ENCODE data around the gene DCLK1. TPM values are rescaled to one million over a fixed set of nuclear protein-coding genes. Genes with fewer than 3 reads are reported as not detected.

The DCLK1 gene
- total and polyA plus RNA-seq, 10 of the 15 experiments (the other 5 are each of a cell fraction or from before 2014, with no cell fraction given): not detected

DNA sequence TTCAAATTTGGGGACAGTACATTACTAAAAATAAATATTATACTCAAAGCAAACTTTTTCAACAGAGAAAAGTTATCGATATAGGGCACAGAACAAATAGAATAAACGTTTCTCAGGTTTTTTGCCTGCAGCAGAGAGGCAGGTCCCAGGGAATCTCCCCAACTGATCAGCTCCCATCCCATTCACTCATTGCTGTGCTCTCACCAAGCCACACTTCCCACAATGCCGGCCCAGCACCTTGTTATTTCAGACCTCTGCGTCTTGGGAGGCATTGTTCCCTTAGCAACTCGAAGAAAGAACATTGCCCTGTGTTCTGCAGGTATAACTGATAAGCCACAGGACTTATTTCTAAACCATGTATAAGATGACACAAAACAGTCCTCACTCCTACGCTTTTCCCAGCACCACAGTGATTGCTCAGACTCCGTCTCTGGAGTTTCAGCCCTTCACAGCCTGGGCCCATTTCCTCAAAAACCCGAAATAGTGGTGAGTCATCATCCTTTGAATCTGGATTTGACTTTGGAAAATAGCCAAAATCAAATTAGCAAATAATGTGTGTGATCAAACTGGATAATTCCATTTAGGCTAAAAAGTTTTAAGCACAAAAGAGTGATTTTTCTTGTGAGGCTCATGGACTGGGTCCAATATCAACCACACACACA lies 100.4 kb downstream of the DCLK1 start (continued):
- no peak for TF ChIP-seq CBFB (IDR thresholded peaks at IDR 0.05; ENCODE audit: low read depth)
- no peak for TF ChIP-seq MEF2A (IDR thresholded peaks at IDR 0.05; ENCODE audit: insufficient read depth, low read depth, low read length)
- TF ChIP-seq MEF2B (IDR thresholded peaks at IDR 0.05; ENCODE audit: partially characterized antibody, poor library complexity, severe bottlenecking): peak; percentile 35

DNA sequence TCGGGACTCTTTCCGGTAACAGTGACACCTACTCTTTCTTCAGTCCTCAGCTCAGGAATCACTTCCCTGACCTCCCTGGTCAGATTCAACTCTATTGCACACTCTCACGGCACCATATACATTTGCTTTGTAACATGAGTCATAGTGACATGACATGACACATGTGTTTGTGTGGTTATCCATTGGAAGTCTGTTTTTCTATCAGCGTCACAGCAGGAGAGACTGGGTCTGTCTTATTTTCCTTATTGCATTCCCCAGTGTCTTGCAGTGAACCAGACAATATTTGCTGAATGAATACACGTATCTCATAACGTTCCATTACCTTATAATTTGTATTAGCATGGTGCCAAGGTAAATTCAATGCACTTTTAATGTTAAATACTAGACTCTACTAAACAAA lies 102.0 kb downstream of the DCLK1 start:
- no peak for FAIRE-seq
- Histone ChIP-seq H3K36me3 (ENCODE audit: control insufficient read depth in 2 of 2, insufficient read depth in 2 of 2, low read length in 1 of 2) (no peaks in the 10 kb centered on the region), H3K79me2 (ENCODE audit: control insufficient read depth, insufficient read depth, low read length) (no peaks in the 10 kb centered on the region), H3K4me3 (no peak overlapping the region), H3K9ac (ENCODE audit: control insufficient read depth, insufficient read depth, low read length) (no peak overlapping the region), H3K27ac (ENCODE audit: control insufficient read depth, insufficient read depth) (no peak overlapping the region), H2AFZ (ENCODE audit: control insufficient read depth, low read depth, low read length) (no peak overlapping the region), H3K4me2 (ENCODE audit: control insufficient read depth, insufficient read depth) (no peak overlapping the region), H4K20me1 (ENCODE audit: control insufficient read depth, insufficient read depth) (no peaks in the 10 kb centered on the region), H3K27me3 (replicated peaks in 1 of 2; ENCODE audit: control insufficient read depth in 2 of 2, insufficient read depth in 2 of 2, low read length in 1 of 2) (no peaks in the 10 kb centered on the region), H3K9me3 (replicated peaks; ENCODE audit: control insufficient read depth, insufficient read depth, low read length) (no peaks in the 10 kb centered on the region), H3K4me1 (ENCODE audit: control insufficient read depth, insufficient read depth, low read length) (no peaks in the 10 kb centered on the region)
- BruUV-seq (replicated peaks): no TSS peak
- 38% methylated on average over 6 of the region's 6 CpGs for WGBS (ENCODE audit: insufficient coverage, insufficient replicate concordance, low lambda C conversion rate, missing lambda C conversion rate)
- ChIA-PET POLR2A (no interaction called here), CTCF (no interaction called here), RAD21 (ENCODE audit: unreplicated experiment) (no interaction called here), SMC1A (ENCODE audit: uncharacterized antibody, unreplicated experiment) (no interaction called here)
- ATAC-seq: no peak
- DNase-seq (ENCODE audit: low read depth, low spot score): no peak
- intact Hi-C loops (cut with micrococcal nuclease; ENCODE audit: unreplicated experiment) (no loop called here), in situ Hi-C loops (cut with MboI) (no loop called here)
- TF ChIP-seq SIN3A (IDR thresholded peaks at IDR 0.05; ENCODE audit: low read depth, low read length) (no peak), CHD1 (IDR thresholded peaks at IDR 0.05; ENCODE audit: low read depth, low read length) (no peak)

GRCh38 chr13:36028359-36029025 lies 102.7 kb downstream of the DCLK1 start:
- Histone ChIP-seq H3K9ac (ENCODE audit: control insufficient read depth, insufficient read depth, low read length) (no peak overlapping the region), H3K27ac (ENCODE audit: control insufficient read depth, insufficient read depth) (no peak overlapping the region), H3K36me3 (ENCODE audit: control insufficient read depth in 2 of 2, insufficient read depth in 2 of 2, low read length in 1 of 2) (no peaks in the 10 kb centered on the region), H4K20me1 (ENCODE audit: control insufficient read depth, insufficient read depth) (no peaks in the 10 kb centered on the region), H3K27me3 (replicated peaks in 1 of 2; ENCODE audit: control insufficient read depth in 2 of 2, insufficient read depth in 2 of 2, low read length in 1 of 2) (no peaks in the 10 kb centered on the region), H3K4me3 (no peak overlapping the region), H3K4me2 (ENCODE audit: control insufficient read depth, insufficient read depth) (no peak overlapping the region), H3K4me1 (ENCODE audit: control insufficient read depth, insufficient read depth, low read length) (no peaks in the 10 kb centered on the region), H3K79me2 (ENCODE audit: control insufficient read depth, insufficient read depth, low read length) (no peaks in the 10 kb centered on the region), H2AFZ (ENCODE audit: control insufficient read depth, low read depth, low read length) (no peak overlapping the region), H3K9me3 (replicated peaks; ENCODE audit: control insufficient read depth, insufficient read depth, low read length) (no peaks in the 10 kb centered on the region)
- RAD21 ChIA-PET (ENCODE audit: unreplicated experiment): no interaction called here
- CTCF ChIA-PET: no interaction called here
- no peak for DNase-seq (ENCODE audit: low read depth, low spot score)
- 4% methylated on average over 6 of the region's 6 CpGs for WGBS (ENCODE audit: insufficient coverage, insufficient replicate concordance, low lambda C conversion rate, missing lambda C conversion rate)
- no TSS peak for BruUV-seq (replicated peaks)
- SMC1A ChIA-PET (ENCODE audit: uncharacterized antibody, unreplicated experiment): no interaction called here
- in situ Hi-C loops (cut with MboI) (no loop called here), intact Hi-C loops (cut with micrococcal nuclease; ENCODE audit: unreplicated experiment) (no loop called here)
- no peak for FAIRE-seq
- POLR2A ChIA-PET: no interaction called here
- ATAC-seq: no peak
- TF ChIP-seq, protein P1, sequence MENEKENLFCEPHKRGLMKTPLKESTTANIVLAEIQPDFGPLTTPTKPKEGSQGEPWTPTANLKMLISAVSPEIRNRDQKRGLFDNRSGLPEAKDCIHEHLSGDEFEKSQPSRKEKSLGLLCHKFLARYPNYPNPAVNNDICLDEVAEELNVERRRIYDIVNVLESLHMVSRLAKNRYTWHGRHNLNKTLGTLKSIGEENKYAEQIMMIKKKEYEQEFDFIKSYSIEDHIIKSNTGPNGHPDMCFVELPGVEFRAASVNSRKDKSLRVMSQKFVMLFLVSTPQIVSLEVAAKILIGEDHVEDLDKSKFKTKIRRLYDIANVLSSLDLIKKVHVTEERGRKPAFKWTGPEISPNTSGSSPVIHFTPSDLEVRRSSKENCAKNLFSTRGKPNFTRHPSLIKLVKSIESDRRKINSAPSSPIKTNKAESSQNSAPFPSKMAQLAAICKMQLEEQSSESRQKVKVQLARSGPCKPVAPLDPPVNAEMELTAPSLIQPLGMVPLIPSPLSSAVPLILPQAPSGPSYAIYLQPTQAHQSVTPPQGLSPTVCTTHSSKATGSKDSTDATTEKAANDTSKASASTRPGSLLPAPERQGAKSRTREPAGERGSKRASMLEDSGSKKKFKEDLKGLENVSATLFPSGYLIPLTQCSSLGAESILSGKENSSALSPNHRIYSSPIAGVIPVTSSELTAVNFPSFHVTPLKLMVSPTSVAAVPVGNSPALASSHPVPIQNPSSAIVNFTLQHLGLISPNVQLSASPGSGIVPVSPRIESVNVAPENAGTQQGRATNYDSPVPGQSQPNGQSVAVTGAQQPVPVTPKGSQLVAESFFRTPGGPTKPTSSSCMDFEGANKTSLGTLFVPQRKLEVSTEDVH (IDR thresholded peaks at IDR 0.05; ENCODE audit: low read depth, partially characterized antibody): no peak
- TF ChIP-seq NFIC (IDR thresholded peaks at IDR 0.05; ENCODE audit: low read depth, low read length): no peak
- TF ChIP-seq, protein P2, sequence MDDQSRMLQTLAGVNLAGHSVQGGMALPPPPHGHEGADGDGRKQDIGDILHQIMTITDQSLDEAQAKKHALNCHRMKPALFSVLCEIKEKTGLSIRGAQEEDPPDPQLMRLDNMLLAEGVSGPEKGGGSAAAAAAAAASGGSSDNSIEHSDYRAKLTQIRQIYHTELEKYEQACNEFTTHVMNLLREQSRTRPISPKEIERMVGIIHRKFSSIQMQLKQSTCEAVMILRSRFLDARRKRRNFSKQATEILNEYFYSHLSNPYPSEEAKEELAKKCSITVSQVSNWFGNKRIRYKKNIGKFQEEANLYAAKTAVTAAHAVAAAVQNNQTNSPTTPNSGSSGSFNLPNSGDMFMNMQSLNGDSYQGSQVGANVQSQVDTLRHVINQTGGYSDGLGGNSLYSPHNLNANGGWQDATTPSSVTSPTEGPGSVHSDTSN (IDR thresholded peaks at IDR 0.05; ENCODE audit: insufficient replicate concordance, low read depth, low read length): no peak
- no peak for TF ChIP-seq STAT1 (conservative IDR thresholded peaks at IDR 0.05)
